Kidney (tissue), 14 donors: ENCODE data around the gene TMEM184C. TPM values are rescaled to one million over a fixed set of nuclear protein-coding genes. Genes with fewer than 3 reads are reported as not detected.

Experiments used
- DNase-seq, 5 donors: peaks; one replicate each; pipeline ENCODE4 v3.0.0-alpha.2; 2013 to 2020
- FAIRE-seq: peaks from 2 replicates; lab custom pipeline; 2012; peaks lifted over from hg19 to GRCh38; lab: Jason Lieb, UNC
- H3K27ac ChIP-seq, 2 donors: one replicate each; pipeline ENCODE4 v1.7.0; 2013; ENCODE audit warnings: low read depth in 2 of 2, low read length in 2 of 2, inconsistent platforms in 1 of 2
- H3K27me3 ChIP-seq: one replicate; pipeline ENCODE4 v1.7.1; 2013; ENCODE audit warnings: low read length, inconsistent platforms; ENCODE audit not compliant: control insufficient read depth, insufficient read depth
- H3K36me3 ChIP-seq, 3 donors: one replicate each; pipeline versions ENCODE4 v1.7.0 to v1.7.1; 2013; ENCODE audit warnings: low read length in 3 of 3, control low read depth in 1 of 3, inconsistent platforms in 1 of 3; ENCODE audit not compliant: insufficient read depth in 3 of 3, control insufficient read depth in 2 of 3
- H3K4me1 ChIP-seq, 3 donors: one replicate each; pipeline versions ENCODE4 v1.7.0 to v1.7.1; 2013; ENCODE audit warnings: low read length in 3 of 3, inconsistent platforms in 1 of 3, low read depth in 1 of 3; ENCODE audit not compliant: control insufficient read depth in 2 of 3, insufficient read depth in 2 of 3
- H3K4me3 ChIP-seq, 3 donors: one replicate each; pipeline versions ENCODE4 v1.7.0 to v1.8.1; 2013; ENCODE audit warnings: low read length in 3 of 3, control low read depth in 1 of 3, inconsistent platforms in 1 of 3
- H3K9ac ChIP-seq, 3 donors: one replicate each; pipeline versions ENCODE4 v1.7.0 to v1.7.1; 2013; ENCODE audit warnings: low read length in 3 of 3, control low read depth in 1 of 3, inconsistent platforms in 1 of 3
- H3K9me3 ChIP-seq, 3 donors: one replicate each; pipeline versions ENCODE4 v1.7.0 to v1.7.1; 2013; ENCODE audit warnings: low read length in 3 of 3, control low read depth in 1 of 3, inconsistent platforms in 1 of 3; ENCODE audit not compliant: control insufficient read depth in 2 of 3, insufficient read depth in 1 of 3
- CTCF ChIP-seq: IDR thresholded peaks from 3 replicates; pipeline ENCODE4 v1.5.1; 2012; ENCODE audit warnings: mild to moderate bottlenecking, moderate library complexity, borderline replicate concordance; ENCODE audit not compliant: insufficient read depth; ENCODE audit errors: extremely low read depth
- intact Hi-C: fragments of 100-400 bp; cut with DNase I; formaldehyde crosslinking; loops from one replicate; pipeline ENCODE4 v1.11.1; 2022
- polyA plus RNA-seq: library from polyadenylated mRNA; stranded (reverse); fragments of 350-450 nt; fragmentation: Illumina TruSeq; extraction: RNeasy Lipid Tissue Mini Kit (QIAGEN cat#74804); gene quantifications from one replicate; pipeline ENCODE4 v1.2.3, GENCODE V29; 2014; ENCODE audit warnings: low read depth, low replicate concordance; ENCODE audit not compliant: insufficient read depth
- total RNA-seq: library from RNA; stranded (reverse); fragmentation: NEBNext Ultra II Directional; extraction: Animal tissue kit (Norgen Biotek cat#: 25700); gene quantifications from one replicate; pipeline ENCODE4 v1.2.1, GENCODE V29; 2021
- donor health status: control.
- donor health status: control.
- donor health status: control.
- donor health status: control.
- donor health status: control.
- donor health status: DM: yes; HTN: yes; CAD: no.
- donor health status: Normal renal cell carcinoma (clear cell type).

Gene TMEM184C
- total and polyA plus RNA-seq, 2 donors from 2014 or later: 16.2 to 33.7 TPM

GRCh38 chr4:147590249-147590920, 26.8 kb upstream of the TMEM184C start:
- FAIRE-seq (peak; percentile 94), DNase-seq (peak in 4 of 5 donors; percentile 65 to 93 (median 83))
- Histone ChIP-seq H3K9ac (no peak overlapping the region), H3K36me3 (no peaks in the 10 kb centered on the region), H3K9me3 (no peaks in the 10 kb centered on the region), H3K4me3 (peak overlapping the region in 1 of 3 donors; percentile 10), H3K4me1 (peaks cover 0 to 4% (median 0%) of the 10 kb centered on the region in 3 donors), H3K27ac (no peak overlapping the region), H3K27me3 (no peaks in the 10 kb centered on the region)
- intact Hi-C loops: no loop called here
- TF ChIP-seq CTCF: peak; percentile 74

- no peak for TF ChIP-seq CTCF
- Histone ChIP-seq H3K4me1 (peaks cover 0 to 4% (median 0%) of the 10 kb centered on the region in 3 donors), H3K9ac (no peak overlapping the region), H3K27ac (no peak overlapping the region), H3K9me3 (no peaks in the 10 kb centered on the region), H3K36me3 (no peaks in the 10 kb centered on the region), H3K4me3 (no peak overlapping the region), H3K27me3 (no peaks in the 10 kb centered on the region)
- intact Hi-C loops: no loop called here
- FAIRE-seq (no peak), DNase-seq (no peak)
Measured at GRCh38 chr4:147591106-147591505, 26.1 kb upstream of the TMEM184C start.

- no peak for TF ChIP-seq CTCF
- no peaks in the 10 kb centered on the region for H3K9me3 ChIP-seq
- H3K27ac ChIP-seq: no peak overlapping the region
- intact Hi-C loops: no loop called here
- H3K4me3 ChIP-seq: no peak overlapping the region
- H3K4me1 ChIP-seq: peaks cover 0 to 4% (median 0%) of the 10 kb centered on the region in 3 donors
- DNase-seq (no peak), FAIRE-seq (no peak)
- no peaks in the 10 kb centered on the region for H3K36me3 ChIP-seq
- no peaks in the 10 kb centered on the region for H3K27me3 ChIP-seq
- H3K9ac ChIP-seq: no peak overlapping the region
Measured at GRCh38 chr4:147594107-147594506, 23.1 kb upstream of the TMEM184C start.
